Measurements from ENCODE around the gene CDYL2. TPM values are rescaled to one million over a fixed set of nuclear protein-coding genes. Genes with fewer than 3 reads are reported as not detected.

The CDYL2 gene
- total RNA-seq, 2 experiments from 2014 or later: 60.8 to 63.2 TPM

- Mint-ChIP-seq H3K4me3 (no peak overlapping the region), H3K27me3 (no peaks in the 10 kb centered on the region), H3K27ac (no peak overlapping the region), H3K36me3 (peaks cover 22% of the 10 kb centered on the region), H3K9me3 (ENCODE audit: low read depth) (no peaks in the 10 kb centered on the region), H3K4me1 (peaks cover 15% of the 10 kb centered on the region)
- ATAC-seq (no peak), DNase-seq (no peak)
- CTCF ChIA-PET: no interaction called here
These were observed 116.8 kb downstream of the CDYL2 start for GRCh38 chr16:80687606-80688005.

- H3K27ac Mint-ChIP-seq: no peak overlapping the region
- peaks cover 38% of the 10 kb centered on the region for H3K36me3 Mint-ChIP-seq
- ATAC-seq: no peak
- peaks cover 23% of the 10 kb centered on the region for H3K4me1 Mint-ChIP-seq
- no peak overlapping the region for H3K4me3 Mint-ChIP-seq
- DNase-seq: no peak
- no peaks in the 10 kb centered on the region for H3K9me3 Mint-ChIP-seq (ENCODE audit: low read depth)
- H3K27me3 Mint-ChIP-seq: no peaks in the 10 kb centered on the region
- CTCF ChIA-PET: no interaction called here
These were observed 119.5 kb downstream of the CDYL2 start for GRCh38 chr16:80684906-80685305.

- peaks cover 43% of the 10 kb centered on the region for H3K36me3 Mint-ChIP-seq
These were observed 120.1 kb downstream of the CDYL2 start for GRCh38 chr16:80684136-80684765.

GRCh38 chr16:80683646-80684045, 120.8 kb downstream of the CDYL2 start:
- ATAC-seq: no peak
- peaks cover 4% of the 10 kb centered on the region for H3K9me3 Mint-ChIP-seq (ENCODE audit: low read depth)
- H3K27ac Mint-ChIP-seq: no peak overlapping the region
- H3K4me3 Mint-ChIP-seq: no peak overlapping the region
- no peaks in the 10 kb centered on the region for H3K27me3 Mint-ChIP-seq
- CTCF ChIA-PET: no interaction called here
- no peak for DNase-seq
- H3K4me1 Mint-ChIP-seq: peaks cover 29% of the 10 kb centered on the region
- H3K36me3 Mint-ChIP-seq: peaks cover 44% of the 10 kb centered on the region

More at GRCh38 chr16:80684136-80684765, 120.1 kb downstream of the CDYL2 start:
- peaks cover 29% of the 10 kb centered on the region for H3K4me1 Mint-ChIP-seq
- peaks cover 4% of the 10 kb centered on the region for H3K9me3 Mint-ChIP-seq (ENCODE audit: low read depth)
- CTCF ChIA-PET: no interaction called here
- H3K4me3 Mint-ChIP-seq: no peak overlapping the region
- H3K27me3 Mint-ChIP-seq: no peaks in the 10 kb centered on the region
- DNase-seq (no peak), ATAC-seq (no peak)
- no peak overlapping the region for H3K27ac Mint-ChIP-seq

- no peaks in the 10 kb centered on the region for H3K27me3 Mint-ChIP-seq
- H3K27ac Mint-ChIP-seq: no peak overlapping the region
- H3K9me3 Mint-ChIP-seq (ENCODE audit: low read depth): peaks cover 4% of the 10 kb centered on the region
- DNase-seq (no peak), ATAC-seq (no peak)
- H3K36me3 Mint-ChIP-seq: peaks cover 44% of the 10 kb centered on the region
- peaks cover 29% of the 10 kb centered on the region for H3K4me1 Mint-ChIP-seq
- no peak overlapping the region for H3K4me3 Mint-ChIP-seq
- CTCF ChIA-PET: interaction anchor here (1.3 to 1.7 kb wide), 2 partner anchors 9 to 156 kb away, joined by 5 to 8 read pairs; no protein-coding TSS in a partner anchor
These were observed 121.9 kb downstream of the CDYL2 start for GRCh38 chr16:80682421-80683070.

- no peak overlapping the region for H3K27ac Mint-ChIP-seq
- peaks cover 44% of the 10 kb centered on the region for H3K36me3 Mint-ChIP-seq
- H3K9me3 Mint-ChIP-seq (ENCODE audit: low read depth): peaks cover 4% of the 10 kb centered on the region
- no peaks in the 10 kb centered on the region for H3K27me3 Mint-ChIP-seq
- DNase-seq: no peak
- ATAC-seq: no peak
- no peak overlapping the region for H3K4me3 Mint-ChIP-seq
- peaks cover 31% of the 10 kb centered on the region for H3K4me1 Mint-ChIP-seq
- CTCF ChIA-PET: interaction anchor here (1.3 to 1.7 kb wide), 2 partner anchors 10 to 155 kb away, joined by 5 to 8 read pairs; no protein-coding TSS in a partner anchor
These were observed 123.0 kb downstream of the CDYL2 start for GRCh38 chr16:80681436-80681835.

- H3K36me3 Mint-ChIP-seq: peaks cover 50% of the 10 kb centered on the region
- H3K27ac Mint-ChIP-seq: peak overlapping the region; percentile 63
- CTCF ChIA-PET: no interaction called here
- no peaks in the 10 kb centered on the region for H3K27me3 Mint-ChIP-seq
- peaks cover 4% of the 10 kb centered on the region for H3K9me3 Mint-ChIP-seq (ENCODE audit: low read depth)
- H3K4me1 Mint-ChIP-seq: peaks cover 36% of the 10 kb centered on the region
- no peak for DNase-seq
- peak overlapping the region; percentile 30 for H3K4me3 Mint-ChIP-seq
- ATAC-seq: peak; percentile 62
These were observed 123.6 kb downstream of the CDYL2 start for GRCh38 chr16:80680839-80681238.

GRCh38 chr16:80680046-80680445, 124.4 kb downstream of the CDYL2 start:
- peak overlapping the region; percentile 30 for H3K4me3 Mint-ChIP-seq
- CTCF ChIA-PET: no interaction called here
- peaks cover 54% of the 10 kb centered on the region for H3K36me3 Mint-ChIP-seq

GRCh38 chr16:80674884-80675283, 129.5 kb downstream of the CDYL2 start:
- no peak overlapping the region for H3K27ac Mint-ChIP-seq
- CTCF ChIA-PET: no interaction called here

More at GRCh38 chr16:80680046-80680445, 124.4 kb downstream of the CDYL2 start:
- no peak for DNase-seq
- H3K4me1 Mint-ChIP-seq: peaks cover 36% of the 10 kb centered on the region
- no peak for ATAC-seq
- no peaks in the 10 kb centered on the region for H3K27me3 Mint-ChIP-seq
- H3K9me3 Mint-ChIP-seq (ENCODE audit: low read depth): peaks cover 4% of the 10 kb centered on the region
- peak overlapping the region; percentile 63 for H3K27ac Mint-ChIP-seq

GRCh38 chr16:80672379-80672778, 132.0 kb downstream of the CDYL2 start:
- H3K9me3 Mint-ChIP-seq (ENCODE audit: low read depth): peaks cover 5% of the 10 kb centered on the region
- ATAC-seq: no peak
- CTCF ChIA-PET: no interaction called here
- DNase-seq: no peak
- H3K4me3 Mint-ChIP-seq: no peak overlapping the region
- no peak overlapping the region for H3K27ac Mint-ChIP-seq
- H3K4me1 Mint-ChIP-seq: peaks cover 23% of the 10 kb centered on the region
- no peaks in the 10 kb centered on the region for H3K27me3 Mint-ChIP-seq
- H3K36me3 Mint-ChIP-seq: peaks cover 51% of the 10 kb centered on the region

More at GRCh38 chr16:80674884-80675283, 129.5 kb downstream of the CDYL2 start:
- H3K9me3 Mint-ChIP-seq (ENCODE audit: low read depth): peaks cover 8% of the 10 kb centered on the region
- DNase-seq: no peak
- ATAC-seq: no peak
- peaks cover 49% of the 10 kb centered on the region for H3K36me3 Mint-ChIP-seq
- H3K4me3 Mint-ChIP-seq: no peak overlapping the region
- H3K27me3 Mint-ChIP-seq: no peaks in the 10 kb centered on the region
- peaks cover 27% of the 10 kb centered on the region for H3K4me1 Mint-ChIP-seq

- H3K9me3 Mint-ChIP-seq (ENCODE audit: low read depth): peaks cover 5% of the 10 kb centered on the region
These were observed 133.0 kb downstream of the CDYL2 start for GRCh38 chr16:80671281-80671849.

GRCh38 chr16:80670170-80670865, 134.1 kb downstream of the CDYL2 start:
- Mint-ChIP-seq H3K27ac (peak overlapping the region; percentile 8), H3K9me3 (ENCODE audit: low read depth) (peaks cover 5% of the 10 kb centered on the region), H3K4me3 (no peak overlapping the region), H3K27me3 (no peaks in the 10 kb centered on the region), H3K36me3 (peaks cover 46% of the 10 kb centered on the region), H3K4me1 (peaks cover 12% of the 10 kb centered on the region)
- DNase-seq: no peak
- CTCF ChIA-PET: no interaction called here
- ATAC-seq: no peak

More at GRCh38 chr16:80671281-80671849, 133.0 kb downstream of the CDYL2 start:
- ATAC-seq (no peak), DNase-seq (no peak)
- Mint-ChIP-seq H3K27me3 (no peaks in the 10 kb centered on the region), H3K27ac (no peak overlapping the region), H3K4me1 (peaks cover 17% of the 10 kb centered on the region), H3K36me3 (peaks cover 52% of the 10 kb centered on the region), H3K4me3 (no peak overlapping the region)
- CTCF ChIA-PET: no interaction called here

- H3K4me1 Mint-ChIP-seq: peaks cover 12% of the 10 kb centered on the region
- peaks cover 45% of the 10 kb centered on the region for H3K36me3 Mint-ChIP-seq
- CTCF ChIA-PET: interaction anchor here (0.6 kb wide), 1 partner anchor 162 kb away, joined by 4 read pairs; no protein-coding TSS in a partner anchor
- no peak overlapping the region for H3K27ac Mint-ChIP-seq
- H3K9me3 Mint-ChIP-seq (ENCODE audit: low read depth): peaks cover 5% of the 10 kb centered on the region
- ATAC-seq: no peak
- H3K4me3 Mint-ChIP-seq: no peak overlapping the region
- no peak for DNase-seq
- no peaks in the 10 kb centered on the region for H3K27me3 Mint-ChIP-seq
These were observed 134.7 kb downstream of the CDYL2 start for GRCh38 chr16:80669673-80670072.
